A375 (cell line): ENCODE results near the gene PLD4. TPM values are rescaled to one million over a fixed set of nuclear protein-coding genes. Genes with fewer than 3 reads are reported as not detected.

Experiments used
- total RNA-seq: library from RNA; depleted of rRNA; stranded (reverse); fragments of >200 nt; shearing (Covaris generic); gene quantifications from 2 replicates; pipeline ENCODE4 v1.2.3, GENCODE V29; 2014; rRNA removed

Gene PLD4
- total RNA-seq: 0.03 and 0.04 TPM in 2 replicates

GRCh38 chr14:104924421-104925213 lies at the start of gene PLD4:
PLD4 (plus strand) TSS chr14:104924879; CDS start chr14:104927141, 2,262 bp downstream.

GRCh38 chr14:104977681-104978653 lies 53.3 kb downstream of the PLD4 start, which contains the start of gene AHNAK2:
AHNAK2 (minus strand) TSS chr14:104978374; CDS start chr14:104978237, 137 bp downstream.

Other genes starting within 250 kb of the PLD4 start
- 39.9 and 41.5 TPM in 2 replicates for gene INF2, start 235.3 kb upstream of the PLD4 start, total RNA-seq
- 2.9 and 6.4 TPM in 2 replicates for gene ADSS1, start 200.7 kb upstream of the PLD4 start, total RNA-seq
- gene SIVA1, start 171.7 kb upstream of the PLD4 start, total RNA-seq: 124 and 133 TPM in 2 replicates
- 82.7 and 90.9 TPM in 2 replicates for gene AKT1, start 129.1 kb upstream of the PLD4 start, total RNA-seq
- gene ZBTB42, start 123.8 kb upstream of the PLD4 start, total RNA-seq: 1.4 and 4.4 TPM in 2 replicates
- gene CEP170B, start 59.6 kb upstream of the PLD4 start, total RNA-seq: 11.9 and 13.7 TPM in 2 replicates
- gene AHNAK2, start 53.5 kb downstream of the PLD4 start, total RNA-seq: 12.6 and 14.7 TPM in 2 replicates
- gene CLBA1, start 60.9 kb downstream of the PLD4 start, total RNA-seq: 8.4 and 12.0 TPM in 2 replicates
- 67.5 and 70.2 TPM in 2 replicates for gene CDCA4, start 96.2 kb downstream of the PLD4 start, total RNA-seq
- gene GPR132, start 140.6 kb downstream of the PLD4 start, total RNA-seq: 0.16 TPM in 1 of 2 replicates, not detected in the other
- gene JAG2, start 243.9 kb downstream of the PLD4 start, total RNA-seq: 0.27 and 0.34 TPM in 2 replicates